Keratinocyte (primary cell): ENCODE data around the gene SLC12A9. TPM values are rescaled to one million over a fixed set of nuclear protein-coding genes. Genes with fewer than 3 reads are reported as not detected.

Experiments
- DNase-seq: peaks from one replicate; pipeline ENCODE4 v3.0.0-alpha.2; 2011; ENCODE audit warnings: low read depth, missing footprints, low spot score
- FAIRE-seq: peaks from 2 replicates; lab custom pipeline; 2011; peaks lifted over from hg19 to GRCh38; lab: Jason Lieb, UNC
- H2AFZ ChIP-seq: 2 replicates; pipeline ENCODE4 v1.6.0; 2012; ENCODE audit warnings: low read length, control low read depth, inconsistent platforms; ENCODE audit not compliant: control insufficient read depth
- H3K27ac ChIP-seq: 2 replicates; pipeline ENCODE4 v1.5.1; 2011; ENCODE audit warnings: low read length; ENCODE audit not compliant: control insufficient read depth, insufficient read depth
- H3K27me3 ChIP-seq: 3 replicates; pipeline ENCODE4 v1.6.0; 2011; ENCODE audit warnings: low read length; ENCODE audit not compliant: control insufficient read depth, insufficient read depth; ENCODE audit errors: extremely low read depth
- H3K36me3 ChIP-seq, 2 experiments: 2 replicates in 1 of 2; 3 replicates in 1 of 2; pipeline ENCODE4 v1.5.1; 2011; ENCODE audit warnings: low read length in 2 of 2, mild to moderate bottlenecking in 1 of 2; ENCODE audit not compliant: control insufficient read depth in 2 of 2, insufficient read depth in 2 of 2; ENCODE audit errors: extremely low read depth in 1 of 2
- H3K4me1 ChIP-seq: 3 replicates; pipeline ENCODE4 v1.5.1; 2011; ENCODE audit warnings: low read length; ENCODE audit not compliant: control insufficient read depth, insufficient read depth; ENCODE audit errors: extremely low read depth
- H3K4me2 ChIP-seq: 3 replicates; pipeline ENCODE4 v1.6.0; 2011; ENCODE audit warnings: low read depth, low read length; ENCODE audit not compliant: control insufficient read depth, insufficient read depth; ENCODE audit errors: extremely low read depth
- H3K4me3 ChIP-seq, 3 experiments: fragments of 200-600 bp in 1 of 3; sonication (generic) in 1 of 3; 2 replicates in 2 of 3; 3 replicates in 1 of 3; pipeline ENCODE4 v1.5.1; 2011 to 2016; ENCODE audit warnings: low read length in 3 of 3, mild to moderate bottlenecking in 3 of 3, control low read depth in 2 of 3, inconsistent platforms in 1 of 3, low read depth in 1 of 3, mixed read lengths in 1 of 3, mixed run types in 1 of 3, moderate library complexity in 1 of 3; ENCODE audit not compliant: control insufficient read depth in 2 of 3, insufficient read depth in 2 of 3; ENCODE audit errors: extremely low read depth in 1 of 3
- H3K79me2 ChIP-seq: 2 replicates; pipeline ENCODE4 v1.6.0; 2012; ENCODE audit warnings: low read length; ENCODE audit not compliant: control insufficient read depth, insufficient read depth
- H3K9ac ChIP-seq: 3 replicates; pipeline ENCODE4 v1.6.0; 2011; ENCODE audit warnings: low read length; ENCODE audit not compliant: control insufficient read depth, insufficient read depth; ENCODE audit errors: extremely low read depth
- H3K9me1 ChIP-seq: 3 replicates; pipeline ENCODE4 v1.6.0; 2011; ENCODE audit warnings: low read length; ENCODE audit not compliant: control insufficient read depth, insufficient read depth; ENCODE audit errors: extremely low read depth
- H3K9me3 ChIP-seq: 2 replicates; pipeline ENCODE4 v1.5.1; 2012; ENCODE audit warnings: low read depth, low read length; ENCODE audit not compliant: control insufficient read depth
- H4K20me1 ChIP-seq: 3 replicates; pipeline ENCODE4 v1.6.0; 2011; ENCODE audit warnings: low read length; ENCODE audit not compliant: control insufficient read depth, insufficient read depth; ENCODE audit errors: extremely low read depth
- EZH2 ChIP-seq: IDR thresholded peaks from one replicate; pipeline ENCODE4 v1.6.1; 2012; ENCODE audit warnings: inconsistent platforms, mild to moderate bottlenecking, low read length, moderate library complexity
- dilution Hi-C: fragments of 300-500 bp; cut with MboI; formaldehyde crosslinking; loops from one replicate; pipeline ENCODE4 v1.7.0; 2020; ENCODE audit warnings: low sequenced_read_pairs; ENCODE audit not compliant: extremely low pct_ligation_motif_present
- polyA plus RNA-seq, 5 experiments: library from polyadenylated mRNA; depleted of rRNA in 3 of 5; stranded (reverse) in 3 of 5; stranded (forward) in 1 of 5; unstranded in 1 of 5; fragments of >200 nt; gene quantifications; 1 replicate in 1 of 5; 2 replicates in 3 of 5; 3 replicates in 1 of 5; pipeline versions ENCODE4 v1.2.1 to v1.2.3, GENCODE V29; 2011 to 2012; ENCODE audit warnings: missing spikeins in 2 of 5, low read depth in 1 of 5, low replicate concordance in 1 of 5
- TF ChIP-seq, protein P1 (sequence below), 3 experiments: IDR thresholded peaks in 1 of 3; conservative IDR thresholded peaks in 1 of 3; optimal IDR thresholded peaks in 1 of 3; 2 replicates in 2 of 3; 3 replicates in 1 of 3; pipeline versions ENCODE3 to v1.5.1; 2011; ENCODE audit warnings: low read length in 3 of 3, mild to moderate bottlenecking in 3 of 3, moderate library complexity in 2 of 3, control low read depth in 1 of 3, inconsistent platforms in 1 of 3; ENCODE audit not compliant: insufficient read depth in 2 of 3; ENCODE audit errors: extremely low read depth in 1 of 3

The SLC12A9 gene
- polyA plus RNA-seq, 1 donor (not counting 4 experiments of a cell fraction or from before 2014, with no cell fraction given), result 19.8 TPM

DNA sequence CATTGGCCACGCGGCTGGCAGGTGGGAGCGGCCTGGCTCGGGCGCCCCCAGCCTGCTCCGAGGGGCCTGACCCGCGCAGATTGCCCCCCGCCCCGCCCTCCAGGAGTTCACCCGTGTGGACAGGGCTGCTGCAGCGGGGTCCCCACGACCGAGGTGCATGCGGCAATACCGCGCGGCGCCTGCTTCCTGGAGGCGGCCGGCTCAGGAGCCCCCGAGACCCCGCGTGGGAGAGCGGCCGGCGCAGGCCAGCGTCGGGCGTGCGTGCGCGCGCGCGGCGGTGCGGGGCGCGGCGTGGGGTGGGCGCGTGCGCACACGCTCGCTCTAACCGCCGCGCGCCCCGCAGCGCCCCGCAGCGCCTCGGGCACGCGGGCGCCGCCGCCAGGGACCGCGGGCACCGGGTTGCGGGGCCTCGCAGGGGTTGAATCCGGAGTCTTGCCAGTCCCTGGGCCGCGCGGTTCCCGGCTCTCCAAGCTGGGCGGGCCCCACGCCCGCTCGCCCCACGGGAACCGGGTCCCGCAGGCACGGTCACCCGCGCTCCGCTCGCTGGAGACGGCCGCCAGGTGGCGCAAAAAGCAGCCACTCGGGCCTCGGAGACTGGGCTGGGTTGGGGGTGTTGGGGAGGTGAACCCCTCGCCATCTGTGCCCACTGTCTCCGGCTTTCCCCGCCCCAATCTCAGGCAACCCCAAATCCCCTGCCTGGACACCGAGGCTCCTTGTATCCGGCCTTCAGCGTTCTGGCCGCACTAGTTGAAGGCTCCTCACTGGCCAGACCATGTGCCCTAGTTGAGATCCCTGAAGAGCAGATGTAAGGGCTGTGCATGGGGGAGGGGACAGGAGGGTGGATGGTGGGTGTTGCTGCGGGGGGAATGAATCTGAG is 44.5 kb downstream of the SLC12A9 start:
- no peak for DNase-seq
- Histone ChIP-seq H3K9ac (no peak overlapping the region), H3K27ac (no peak overlapping the region), H3K36me3 (no peaks in the 10 kb centered on the region), H3K9me1 (no peaks in the 10 kb centered on the region), H3K4me3 (peak overlapping the region in 1 of 3 experiments; percentile 17), H4K20me1 (no peaks in the 10 kb centered on the region), H3K4me2 (peak overlapping the region; percentile 37), H2AFZ (no peak overlapping the region), H3K27me3 (peaks cover 46% of the 10 kb centered on the region), H3K9me3 (no peaks in the 10 kb centered on the region), H3K79me2 (no peaks in the 10 kb centered on the region), H3K4me1 (peaks cover 7% of the 10 kb centered on the region)
- no peak for FAIRE-seq
- TF ChIP-seq, protein P1, sequence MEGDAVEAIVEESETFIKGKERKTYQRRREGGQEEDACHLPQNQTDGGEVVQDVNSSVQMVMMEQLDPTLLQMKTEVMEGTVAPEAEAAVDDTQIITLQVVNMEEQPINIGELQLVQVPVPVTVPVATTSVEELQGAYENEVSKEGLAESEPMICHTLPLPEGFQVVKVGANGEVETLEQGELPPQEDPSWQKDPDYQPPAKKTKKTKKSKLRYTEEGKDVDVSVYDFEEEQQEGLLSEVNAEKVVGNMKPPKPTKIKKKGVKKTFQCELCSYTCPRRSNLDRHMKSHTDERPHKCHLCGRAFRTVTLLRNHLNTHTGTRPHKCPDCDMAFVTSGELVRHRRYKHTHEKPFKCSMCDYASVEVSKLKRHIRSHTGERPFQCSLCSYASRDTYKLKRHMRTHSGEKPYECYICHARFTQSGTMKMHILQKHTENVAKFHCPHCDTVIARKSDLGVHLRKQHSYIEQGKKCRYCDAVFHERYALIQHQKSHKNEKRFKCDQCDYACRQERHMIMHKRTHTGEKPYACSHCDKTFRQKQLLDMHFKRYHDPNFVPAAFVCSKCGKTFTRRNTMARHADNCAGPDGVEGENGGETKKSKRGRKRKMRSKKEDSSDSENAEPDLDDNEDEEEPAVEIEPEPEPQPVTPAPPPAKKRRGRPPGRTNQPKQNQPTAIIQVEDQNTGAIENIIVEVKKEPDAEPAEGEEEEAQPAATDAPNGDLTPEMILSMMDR (optimal IDR thresholded peaks at IDR 0.05 in 1 of 3, IDR thresholded peaks at IDR 0.05 in 1 of 3, conservative IDR thresholded peaks at IDR 0.05 in 1 of 3; ENCODE audit: extremely low read depth in 1 of 3, insufficient read depth in 2 of 3, low read length in 3 of 3), result peak in 2 of 3 experiments; percentile 45 to 85
- TF ChIP-seq EZH2, result no peak
- dilution Hi-C loops, result no loop called here

DNA sequence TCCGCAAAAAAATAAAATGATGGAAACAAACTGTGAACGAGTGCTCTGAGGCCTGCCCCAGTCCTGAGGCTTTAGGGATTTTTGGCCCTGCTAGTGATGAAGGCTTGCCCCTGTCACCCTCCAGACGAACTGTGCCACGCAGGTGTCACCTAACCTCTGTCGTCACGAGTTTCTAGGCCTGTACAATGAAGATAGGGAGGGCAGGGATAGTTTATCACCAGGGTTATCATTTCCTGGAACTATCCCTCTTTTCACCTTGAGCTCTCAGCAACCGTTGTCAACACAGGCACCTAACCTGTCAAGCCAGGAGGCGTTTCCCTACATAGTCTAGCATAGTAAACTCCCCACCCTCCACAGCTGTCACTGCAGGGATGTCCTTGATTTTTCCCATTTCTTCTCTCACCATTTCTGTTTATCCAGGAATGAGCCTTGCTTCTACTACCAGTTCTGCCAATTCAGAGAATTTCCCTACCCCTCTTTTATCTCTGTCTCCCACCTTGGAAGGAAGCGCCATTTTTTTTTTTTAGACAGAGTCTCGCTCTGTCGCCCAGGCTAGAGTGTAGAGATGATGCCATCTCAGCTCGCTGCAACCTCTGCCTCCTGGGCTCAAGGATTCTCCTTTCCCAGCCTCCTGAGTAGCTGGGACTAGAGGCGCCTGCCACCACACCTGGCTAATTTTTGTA is 45.4 kb downstream of the SLC12A9 start:
- TF ChIP-seq EZH2, result no peak
- TF ChIP-seq, protein P1 (optimal IDR thresholded peaks at IDR 0.05 in 1 of 3, IDR thresholded peaks at IDR 0.05 in 1 of 3, conservative IDR thresholded peaks at IDR 0.05 in 1 of 3; ENCODE audit: extremely low read depth in 1 of 3, insufficient read depth in 2 of 3, low read length in 3 of 3), result no peak
- no peaks in the 10 kb centered on the region for H4K20me1 ChIP-seq
- peaks cover 46% of the 10 kb centered on the region for H3K27me3 ChIP-seq
- no peaks in the 10 kb centered on the region for H3K9me1 ChIP-seq
- H3K9me3 ChIP-seq, result no peaks in the 10 kb centered on the region
- H3K4me2 ChIP-seq, result no peak overlapping the region
- H3K4me3 ChIP-seq, result no peak overlapping the region
- no peak overlapping the region for H3K27ac ChIP-seq
- DNase-seq, result no peak
- H3K9ac ChIP-seq, result no peak overlapping the region
- H2AFZ ChIP-seq, result no peak overlapping the region
- peaks cover 5% of the 10 kb centered on the region for H3K4me1 ChIP-seq
- H3K36me3 ChIP-seq, result no peaks in the 10 kb centered on the region
- dilution Hi-C loops, result no loop called here
- H3K79me2 ChIP-seq, result no peaks in the 10 kb centered on the region
- FAIRE-seq, result no peak
